CD4-positive, alpha-beta T cell treated with Interleukin-12 subunit alpha and Interleukin-12 subunit beta, for 1 hour (primary cell): Measurements from ENCODE around the gene RNASEH2C.
"Not testable (repeated sequence)": the region's sequence is repeated elsewhere in the genome, so short reads cannot be mapped to it uniquely, and the experiment has no call there.

ENCODE experiments used
- DNase-seq: peaks from one replicate; pipeline ENCODE4 v3.0.0-alpha.2; 2020

RNASEH2C gene

DNA sequence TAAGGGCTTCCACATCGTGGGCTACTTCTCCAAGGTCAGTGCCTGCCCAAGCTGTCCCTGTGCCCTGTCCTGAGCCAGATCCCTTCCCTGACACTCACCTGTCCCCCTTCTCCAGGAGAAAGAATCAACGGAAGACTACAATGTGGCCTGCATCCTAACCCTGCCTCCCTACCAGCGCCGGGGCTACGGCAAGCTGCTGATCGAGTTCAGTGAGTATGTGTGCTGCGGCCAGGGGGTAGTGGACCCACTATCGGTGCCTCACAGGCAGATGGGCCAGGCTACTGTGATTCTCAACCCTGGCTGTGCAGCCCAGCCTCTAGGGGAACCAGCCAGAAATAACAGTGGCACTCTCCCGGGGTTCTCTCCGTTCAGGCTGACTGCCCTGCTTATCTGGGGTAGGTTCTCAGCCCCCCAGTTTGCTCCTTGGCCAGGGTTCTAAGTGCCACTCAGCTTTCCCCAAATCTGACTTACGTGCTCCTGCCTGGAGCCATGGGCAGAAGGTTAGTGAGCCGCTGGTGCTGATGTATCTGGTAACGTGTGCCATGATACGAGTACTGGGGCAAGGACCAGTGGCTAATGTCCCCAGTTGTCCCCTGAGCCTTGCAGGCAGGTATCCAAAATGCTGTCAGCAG is 3.7 kb downstream of the RNASEH2C start:
- no peak for DNase-seq

DNA sequence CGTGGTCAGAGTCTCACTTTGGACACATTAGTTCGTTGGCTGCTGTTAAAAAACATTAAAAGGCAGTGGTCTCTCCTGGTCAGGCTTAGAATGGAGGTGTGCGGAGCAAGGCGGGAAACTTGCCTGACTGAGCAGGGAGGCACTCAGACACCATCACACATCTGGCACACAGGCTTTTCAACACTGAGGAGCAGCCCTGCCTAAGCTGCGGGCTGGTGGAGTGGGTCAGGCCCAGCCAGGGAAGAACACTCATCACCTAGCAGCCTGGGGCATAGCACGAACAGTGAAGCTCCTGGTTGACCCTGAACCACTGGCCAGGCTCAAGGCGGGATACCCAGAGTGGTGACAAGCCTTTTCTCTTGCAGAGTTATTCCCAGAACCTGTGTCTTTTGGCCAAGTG is 4.3 kb downstream of the RNASEH2C start:
- no peak for DNase-seq

DNA sequence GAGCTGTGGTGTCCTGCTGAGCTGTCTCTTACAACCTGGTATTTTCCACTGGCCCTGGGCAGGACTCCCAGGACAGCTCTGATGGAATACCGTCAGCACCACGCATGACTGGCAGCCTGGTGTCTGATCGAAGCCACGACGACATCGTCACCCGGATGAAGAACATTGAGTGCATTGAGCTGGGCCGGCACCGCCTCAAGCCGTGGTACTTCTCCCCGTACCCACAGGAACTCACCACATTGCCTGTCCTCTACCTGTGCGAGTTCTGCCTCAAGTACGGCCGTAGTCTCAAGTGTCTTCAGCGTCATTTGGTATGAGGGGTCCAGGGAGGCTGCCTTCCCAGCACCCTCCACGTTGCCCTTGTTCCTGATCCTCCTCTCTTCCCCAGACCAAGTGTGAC is 6.2 kb downstream of the RNASEH2C start:
- DNase-seq, result no peak

DNA sequence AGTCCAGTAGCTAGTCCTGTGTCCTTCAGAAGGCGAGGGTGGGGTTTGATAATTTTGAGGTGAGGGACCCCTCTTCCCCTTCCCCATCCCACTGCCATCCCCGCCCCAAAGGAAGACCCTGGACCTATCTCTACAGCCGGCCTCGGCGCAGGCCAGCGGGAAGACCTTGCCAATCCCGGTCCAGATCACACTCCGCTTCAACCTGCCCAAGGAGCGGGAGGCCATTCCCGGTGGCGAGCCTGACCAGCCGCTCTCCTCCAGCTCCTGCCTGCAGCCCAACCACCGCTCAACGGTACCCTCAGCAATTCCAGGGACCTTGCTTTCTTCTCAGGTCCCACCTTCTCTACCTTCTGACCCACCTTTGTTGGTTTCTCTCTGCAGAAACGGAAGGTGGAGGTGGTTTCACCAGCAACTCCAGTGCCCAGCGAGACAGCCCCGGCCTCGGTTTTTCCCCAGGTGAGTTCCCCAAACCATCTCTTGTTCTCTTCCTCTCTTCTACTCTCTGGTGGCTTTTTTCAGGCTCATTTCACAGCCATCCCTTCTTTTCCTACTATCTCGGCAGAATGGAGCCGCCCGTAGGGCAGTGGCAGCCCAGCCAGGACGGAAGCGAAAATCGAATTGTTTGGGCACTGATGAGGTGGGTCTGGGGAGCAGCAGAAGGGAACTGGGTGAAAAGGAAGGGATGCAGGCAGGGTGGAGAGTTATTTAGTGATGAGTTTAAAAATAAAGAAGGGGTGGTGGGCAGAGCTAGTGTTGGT is 7.2 kb downstream of the RNASEH2C start:
- DNase-seq, result no peak

DNA sequence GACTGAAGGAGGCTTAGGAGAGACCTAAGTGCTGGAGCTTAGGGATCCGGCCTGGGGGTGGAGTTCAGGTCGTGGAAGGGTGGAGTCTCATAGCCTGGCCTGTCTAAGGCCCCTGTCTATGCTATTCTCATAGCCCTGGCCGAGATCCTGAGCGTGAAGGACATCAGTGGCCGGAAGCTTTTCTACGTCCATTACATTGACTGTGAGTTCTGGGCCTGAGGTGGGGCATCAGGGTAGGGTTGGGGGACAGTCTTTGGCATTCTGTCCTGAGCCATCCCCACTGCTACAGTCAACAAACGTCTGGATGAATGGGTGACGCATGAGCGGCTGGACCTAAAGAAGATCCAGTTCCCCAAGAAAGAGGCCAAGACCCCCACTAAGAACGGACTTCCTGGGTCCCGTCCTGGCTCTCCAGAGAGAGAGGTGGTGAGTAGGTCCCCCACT is 7.9 kb downstream of the RNASEH2C start:
- no peak for DNase-seq

DNA sequence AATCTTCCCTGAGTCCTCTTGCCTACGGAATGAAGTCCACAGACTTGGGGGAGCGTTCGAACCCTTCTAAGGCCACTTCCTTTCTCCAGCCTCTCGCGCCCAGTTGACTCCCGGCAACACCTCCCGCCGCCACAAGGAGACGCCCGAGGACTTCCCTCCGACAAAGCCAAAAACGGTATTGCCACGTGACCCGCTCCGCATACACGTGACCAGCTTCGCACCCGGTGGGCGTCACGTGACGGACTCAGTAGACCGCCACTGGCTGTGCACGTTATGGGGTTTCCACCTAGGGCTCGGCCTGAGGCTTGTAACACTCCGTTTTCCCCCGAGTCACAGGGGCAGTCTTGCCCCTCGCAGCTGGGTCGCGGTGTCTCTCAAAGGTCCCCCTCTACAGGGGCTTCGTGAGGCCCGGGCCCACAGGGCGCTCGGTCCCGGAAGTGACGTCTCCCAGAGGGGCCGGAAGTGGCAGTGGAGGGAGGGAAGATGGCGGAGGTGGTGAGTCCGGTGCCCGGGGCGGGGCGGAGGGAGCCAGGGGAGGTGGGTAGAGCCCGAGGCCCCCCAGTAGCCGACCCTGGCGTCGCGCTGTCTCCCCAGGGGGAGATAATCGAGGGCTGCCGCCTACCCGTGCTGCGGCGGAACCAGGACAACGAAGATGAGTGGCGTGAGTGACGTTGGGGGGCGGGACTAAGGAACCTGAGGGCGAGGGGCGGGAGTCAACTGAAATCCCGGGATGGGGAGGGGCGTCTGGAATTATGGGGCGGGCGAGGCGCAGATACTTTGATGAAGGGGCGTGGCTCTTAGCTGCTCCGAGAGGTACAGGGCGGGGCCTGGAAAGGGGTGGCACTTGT is 8.6 kb downstream of the RNASEH2C start, which contains the start of gene KAT5:
TSS of gene KAT5 (plus strand) at position 468 of the 848 bp plus-strand sequence. CDS start at position 484, 16 bp downstream.
- DNase-seq, result peak; percentile 97

DNA sequence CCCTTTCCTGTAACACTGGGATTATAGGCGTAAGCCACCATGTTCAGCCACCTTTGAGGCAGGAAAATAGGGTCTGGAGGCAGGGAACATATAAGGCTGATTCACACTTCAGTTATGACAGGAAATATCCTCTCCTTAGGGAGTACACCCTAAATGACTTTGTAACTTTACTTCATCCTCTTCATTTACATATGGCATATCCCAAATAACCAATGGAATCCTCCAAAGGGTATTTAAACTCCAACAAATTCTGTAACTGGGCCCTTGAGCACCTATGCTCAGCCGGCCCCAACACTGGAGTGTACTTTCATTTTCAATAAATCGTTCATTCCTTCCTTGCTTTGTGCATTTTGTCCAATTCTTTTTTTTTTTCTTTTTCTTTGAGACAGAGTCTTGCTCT is 10.2 kb downstream of the RNASEH2C start:
- DNase-seq, result no peak

DNA sequence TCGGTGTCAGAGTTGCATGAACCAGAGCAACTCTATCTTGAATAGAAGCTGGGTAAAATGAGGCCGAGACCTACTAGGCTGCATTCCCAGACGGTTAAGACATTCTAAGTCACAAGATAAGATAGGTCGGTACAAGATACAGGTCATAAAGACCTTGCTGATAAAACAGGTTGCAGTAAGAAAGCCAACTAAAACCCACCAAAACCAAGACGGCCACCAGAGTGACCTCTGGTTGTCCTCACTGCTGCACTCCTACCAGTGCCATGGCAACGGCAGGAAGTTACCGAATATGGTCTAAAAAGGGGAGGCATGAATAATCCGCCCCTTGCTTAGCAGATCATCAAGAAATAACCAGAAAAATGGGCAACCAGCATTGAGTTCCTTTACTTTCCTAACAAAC is 10.9 kb downstream of the RNASEH2C start:
- DNase-seq, result no peak

DNA sequence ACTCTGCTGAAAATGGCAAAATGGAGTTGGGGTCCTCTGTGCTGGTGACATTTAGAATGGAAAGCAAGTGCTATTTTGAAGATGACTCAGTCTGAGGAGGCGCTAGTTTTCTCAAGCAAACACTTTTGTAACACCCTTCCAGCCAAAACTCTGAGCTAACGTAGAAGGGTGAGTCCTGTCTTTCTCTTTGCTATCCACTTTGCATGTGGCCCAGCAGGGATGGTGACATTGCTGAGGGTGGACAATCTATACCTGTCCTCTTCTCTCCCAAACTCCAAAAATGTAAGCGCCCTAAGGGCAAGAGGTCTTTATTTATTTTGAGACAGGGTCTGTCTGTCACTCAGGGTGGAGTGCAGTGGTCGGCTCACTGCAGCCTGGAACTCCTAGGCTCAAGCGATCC is 12.1 kb downstream of the RNASEH2C start:
- no peak for DNase-seq

DNA sequence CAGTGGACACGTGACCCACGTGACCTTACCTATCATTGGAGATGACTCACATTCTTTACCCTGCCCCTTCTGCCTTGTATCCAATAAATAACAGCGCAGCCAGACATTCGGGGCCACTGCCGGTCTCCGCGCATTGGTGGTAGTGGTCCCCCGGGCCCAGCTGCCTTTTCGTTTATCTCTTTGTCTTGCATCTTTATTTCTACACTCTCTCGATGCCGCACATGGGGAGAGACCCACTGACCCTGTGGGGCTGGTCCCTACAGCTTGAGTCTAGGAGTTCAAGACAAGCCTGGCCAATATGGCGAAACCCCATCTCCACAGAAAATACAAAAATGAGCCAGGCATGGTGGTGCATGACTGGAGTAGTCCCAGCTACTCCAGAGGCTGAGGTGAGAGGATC is 13.6 kb downstream of the RNASEH2C start:
- not testable (repeated sequence) for DNase-seq

DNA sequence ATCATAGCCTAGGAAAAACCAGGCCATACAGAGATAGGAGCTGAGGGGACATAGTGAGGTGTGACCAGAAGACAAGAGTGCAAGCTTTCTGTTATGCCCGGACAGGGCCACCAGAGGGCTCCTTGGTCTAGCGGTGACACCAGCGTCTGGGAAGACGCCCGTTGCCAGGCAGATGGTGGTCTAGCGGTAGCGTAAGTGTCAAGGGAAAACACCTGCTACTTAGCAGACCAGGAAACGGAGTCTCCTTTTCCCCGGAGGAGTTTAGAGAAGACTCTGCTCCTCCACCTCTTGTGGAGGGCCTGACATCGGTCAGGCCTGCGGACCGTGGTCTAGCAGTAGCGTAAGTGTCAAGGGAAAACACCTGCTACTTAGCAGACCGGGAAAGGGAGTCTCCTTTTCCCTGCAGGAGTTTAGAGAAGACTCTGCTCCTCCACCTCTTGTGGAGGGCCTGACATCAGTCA is 14.3 kb downstream of the RNASEH2C start:
- DNase-seq, result peak; percentile 82

DNA sequence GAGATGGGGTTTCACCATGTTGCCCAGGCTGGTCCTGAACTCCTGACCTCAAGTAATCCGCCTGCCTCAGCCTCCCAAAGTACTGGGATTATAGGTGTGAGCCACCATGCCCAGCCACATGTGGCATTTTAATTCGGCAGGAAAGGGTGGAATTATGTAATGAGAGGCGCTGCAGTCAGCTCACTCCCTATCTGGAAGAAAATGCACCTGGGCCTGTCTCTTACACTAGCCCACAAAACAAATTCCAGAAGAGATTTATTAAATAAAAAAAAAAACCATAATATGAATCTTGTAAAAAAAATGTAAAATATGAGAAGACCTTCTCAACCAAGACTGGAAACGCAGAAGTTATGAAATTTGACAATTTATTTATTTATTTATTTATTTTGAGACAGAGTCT is 16.8 kb downstream of the RNASEH2C start:
- no peak for DNase-seq

DNA sequence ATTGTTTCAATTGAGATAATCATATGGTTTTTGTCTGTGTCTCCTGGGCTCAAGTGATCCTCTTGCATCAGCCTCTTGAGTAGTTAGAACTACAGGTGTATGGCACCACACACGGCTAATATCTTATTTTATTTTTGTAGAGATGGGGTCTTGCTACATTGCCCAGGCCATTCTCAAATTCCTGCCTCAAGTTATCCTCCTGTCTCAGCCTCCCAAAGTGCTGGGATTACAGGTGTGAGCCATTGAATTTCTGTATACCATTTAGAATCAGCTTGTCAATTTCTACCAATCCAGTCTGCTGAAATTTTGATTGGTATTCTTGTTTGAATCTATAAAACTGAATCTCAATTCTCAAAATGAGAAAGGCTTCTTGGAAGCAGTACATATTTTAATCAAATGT is 18.9 kb downstream of the RNASEH2C start:
- no peak for DNase-seq

DNA sequence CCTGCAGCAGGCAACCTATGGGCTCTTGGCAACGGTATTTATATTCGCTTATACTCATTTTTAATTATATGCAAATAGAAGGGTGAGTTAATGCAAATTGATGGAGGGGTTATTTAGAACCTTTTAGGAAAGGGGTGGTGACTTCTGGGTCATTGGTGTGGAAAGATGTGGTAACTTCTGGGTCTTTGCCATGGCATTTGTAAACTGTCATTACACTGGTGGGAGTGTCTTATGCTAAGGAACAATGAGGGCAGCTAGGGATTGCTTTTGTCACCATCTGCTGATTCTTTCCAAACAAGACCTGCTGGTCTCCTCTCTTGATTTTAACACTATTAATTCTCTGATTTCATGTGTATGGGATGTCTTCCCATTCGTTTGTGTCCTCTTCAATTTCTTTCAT is 20.2 kb downstream of the RNASEH2C start:
- no peak for DNase-seq

DNA sequence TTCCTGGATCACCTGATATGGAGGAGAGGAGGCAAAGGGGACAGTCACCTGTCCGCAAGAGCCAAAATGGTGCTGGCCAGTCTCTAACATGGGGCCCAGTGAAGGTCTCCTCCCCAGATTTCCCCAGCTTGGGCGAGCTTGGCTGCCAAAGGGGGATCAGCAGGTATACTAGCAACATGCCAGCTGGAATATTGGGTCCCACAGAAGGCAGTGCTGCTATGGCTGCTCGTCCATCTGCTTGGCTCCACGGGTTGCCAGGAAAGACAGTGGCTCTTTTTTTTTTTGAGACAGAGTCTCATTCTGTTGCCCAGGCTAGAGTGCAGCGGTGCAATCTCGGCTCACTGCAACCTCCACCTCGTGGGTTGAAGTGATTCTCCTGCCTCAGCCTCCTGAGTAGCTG is 21.3 kb downstream of the RNASEH2C start:
- no peak for DNase-seq

DNA sequence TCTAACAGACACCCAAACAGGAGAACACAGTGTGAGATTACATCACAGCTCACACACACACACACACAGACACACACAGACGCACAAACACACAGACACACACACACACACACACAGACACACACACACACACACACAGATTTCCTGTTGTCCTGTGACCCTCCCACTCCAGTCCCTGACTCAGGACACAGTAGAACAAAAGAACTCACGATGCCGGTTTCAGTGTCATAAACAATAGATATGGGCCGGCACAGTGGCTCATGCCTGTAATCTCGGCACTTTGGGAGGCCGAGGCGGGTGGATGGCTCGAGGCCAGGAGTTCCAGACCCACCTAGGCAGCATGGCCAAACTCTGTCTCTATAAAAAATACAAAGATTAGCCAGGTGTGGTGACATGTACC is 22.4 kb downstream of the RNASEH2C start:
- no peak for DNase-seq

DNA sequence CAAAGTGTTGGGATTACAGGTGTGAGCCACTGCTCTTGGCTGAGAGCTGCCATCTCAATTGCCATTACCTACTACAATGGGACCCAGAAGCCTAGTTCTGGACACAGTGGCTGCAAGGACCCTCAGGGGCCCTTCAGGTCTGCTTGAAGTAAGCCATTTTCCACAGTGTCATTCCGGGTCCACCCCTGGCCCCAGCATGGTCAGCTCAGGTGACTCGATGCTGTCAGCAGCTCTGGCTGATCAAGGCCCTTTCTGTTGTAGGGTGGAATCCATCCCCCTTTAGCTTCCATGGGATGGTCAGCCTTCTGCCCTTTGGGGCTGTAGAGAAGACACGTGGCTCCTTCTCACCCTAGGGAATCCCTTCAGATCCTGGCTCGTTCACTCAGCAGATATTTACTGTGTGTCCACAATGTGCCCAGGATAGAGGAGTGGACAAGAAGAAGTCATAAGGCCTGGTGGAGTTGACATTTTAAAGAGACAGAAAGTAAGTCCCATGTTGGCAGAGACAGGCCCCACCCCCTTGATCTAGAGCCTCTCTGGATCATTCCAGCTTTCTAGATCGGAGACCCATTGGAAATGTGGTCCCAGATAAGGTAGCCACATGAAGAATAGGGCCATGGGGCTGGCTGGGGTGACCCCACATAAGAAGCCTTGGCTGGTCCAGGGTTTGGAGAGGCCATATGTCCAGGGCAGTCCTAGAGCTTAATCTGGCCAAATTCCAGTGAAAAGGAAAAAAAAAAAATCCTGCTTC is 23.6 kb downstream of the RNASEH2C start:
- no peak for DNase-seq

DNA sequence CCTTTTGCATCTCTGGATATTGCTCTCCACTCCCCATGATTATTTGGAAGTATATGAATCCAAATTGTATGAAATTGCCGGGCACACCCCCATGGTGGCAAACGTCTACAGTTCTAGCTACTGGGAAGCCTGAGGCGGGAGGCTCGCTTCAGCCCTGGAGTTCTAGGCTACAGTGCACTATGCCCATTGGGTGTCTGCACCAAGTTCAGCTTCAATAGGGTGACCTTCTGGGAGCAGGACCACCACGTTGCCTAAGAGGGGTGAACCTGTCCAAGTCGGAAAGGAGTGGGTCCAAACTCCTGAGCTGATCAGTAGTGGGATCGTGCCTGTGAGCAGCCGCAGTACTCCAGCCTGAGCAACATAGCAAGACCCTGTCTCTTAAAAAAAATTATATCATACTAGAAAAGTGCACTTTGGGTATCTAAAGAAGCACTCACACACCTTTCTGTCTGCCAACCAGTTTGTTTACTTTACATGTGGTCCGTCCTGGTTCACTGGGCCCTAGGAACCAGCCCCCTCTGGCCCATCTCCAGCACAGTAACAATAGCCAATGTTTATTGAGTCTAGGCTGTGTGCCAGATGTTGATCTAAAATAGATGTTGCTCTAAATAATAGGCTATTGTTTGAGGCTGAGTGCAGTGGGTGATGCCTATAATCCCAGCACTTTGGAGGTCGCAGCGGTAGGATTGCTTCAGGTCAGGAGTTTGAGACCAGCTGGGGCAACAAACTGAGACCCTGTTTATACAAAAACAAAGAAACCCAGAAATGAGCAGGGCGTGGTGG is 24.9 kb downstream of the RNASEH2C start:
- no peak for DNase-seq

DNA sequence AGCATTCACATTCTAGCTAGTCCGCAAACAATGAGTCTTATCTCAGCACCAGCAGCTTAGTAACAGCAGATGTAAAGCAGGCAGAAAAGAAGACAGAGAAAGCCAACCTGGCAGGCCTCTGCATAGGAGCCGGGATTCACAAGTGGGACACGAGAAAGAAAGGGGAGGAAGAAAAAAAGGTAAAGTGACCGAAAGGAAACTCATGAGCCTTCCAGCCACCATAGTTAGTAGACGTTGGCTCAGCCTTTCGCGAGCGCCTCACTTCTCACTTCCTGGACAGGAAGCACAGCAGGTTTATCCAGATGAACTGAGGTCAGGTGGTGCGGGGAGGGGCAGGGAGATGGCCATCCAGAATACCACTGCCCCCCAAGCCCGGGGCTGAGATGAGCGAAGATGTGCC is 28.2 kb downstream of the RNASEH2C start:
- DNase-seq, result no peak

DNA sequence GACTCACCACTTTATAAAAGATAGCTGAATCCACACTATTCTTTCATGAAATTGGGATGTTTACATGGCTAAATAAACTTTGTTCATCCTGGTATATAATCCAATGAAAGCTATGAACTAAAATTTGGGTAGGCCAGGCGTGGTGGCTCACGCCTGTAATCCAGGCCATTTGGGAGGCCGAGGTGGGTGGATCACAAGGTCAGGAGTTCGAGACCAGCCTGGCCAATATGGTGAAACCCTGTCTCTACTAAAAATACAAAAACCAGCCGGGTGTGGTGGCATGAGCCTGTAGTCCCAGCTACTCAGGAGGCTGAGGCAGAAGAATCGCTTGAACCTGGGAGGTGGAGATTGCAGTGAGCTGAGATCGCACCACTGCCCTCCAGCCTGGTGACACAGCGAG is 28.8 kb downstream of the RNASEH2C start:
- not testable (repeated sequence) for DNase-seq

DNA sequence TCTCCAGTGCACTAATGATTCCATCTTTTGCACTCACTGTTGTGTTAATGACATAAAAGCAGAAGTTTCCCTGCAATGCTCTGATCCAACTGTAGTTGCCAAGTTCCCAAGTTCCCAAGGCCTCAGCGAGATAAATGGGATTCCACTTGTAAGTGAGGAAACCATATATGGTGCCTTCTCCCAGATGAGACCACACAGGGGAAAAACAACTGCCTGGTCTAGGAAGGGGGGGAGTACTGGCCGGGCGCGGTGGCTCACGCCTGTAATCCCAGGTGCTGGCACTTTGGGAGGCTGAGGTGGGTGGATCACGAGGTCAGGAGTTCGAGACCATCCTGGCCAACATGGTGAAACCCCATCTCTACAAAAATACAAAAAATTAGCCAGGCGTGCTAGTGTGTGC is 34.6 kb downstream of the RNASEH2C start:
- no peak for DNase-seq

DNA sequence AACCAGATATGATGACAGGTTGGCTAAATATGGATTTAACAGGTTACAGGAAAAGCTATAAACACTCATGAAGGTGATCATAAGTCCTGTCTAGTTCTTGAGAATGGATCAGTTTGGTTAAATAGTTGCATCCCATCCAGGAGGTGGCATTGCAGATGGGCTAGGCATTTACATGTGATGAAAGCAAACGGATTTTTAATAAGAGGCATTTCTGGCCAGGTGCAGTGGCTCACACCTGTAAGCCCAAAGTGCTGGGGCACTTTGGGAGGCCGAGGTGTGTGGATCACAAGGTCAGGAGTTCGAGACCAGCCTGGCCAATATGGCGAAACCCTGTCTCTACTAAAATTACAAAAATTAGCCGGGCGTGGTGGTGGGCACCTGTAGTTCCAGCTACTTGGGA is 37.1 kb downstream of the RNASEH2C start:
- DNase-seq, result not testable (repeated sequence)
